ENCODE measurements around the gene BTBD9. TPM values are rescaled to one million over a fixed set of nuclear protein-coding genes. Genes with fewer than 3 reads are reported as not detected.

Gene BTBD9
- polyA plus RNA-seq, 2 of the 4 experiments (the other 2 are of a cell fraction) = 2.3 to 4.6 TPM

GRCh38 chr6:38337819-38338465 is 301.8 kb downstream of the BTBD9 start:
- WGBS (ENCODE audit: missing lambda C conversion rate) = 75% methylated on average over 5 of the region's 5 CpGs
- peak overlapping the region; percentile 25 for H3K4me2 ChIP-seq
- POLR2A ChIA-PET = no interaction called here

GRCh38 chr6:38336922-38337321 is 302.8 kb downstream of the BTBD9 start:
- DNase-seq (ENCODE audit: low read depth in 1 of 2, low spot score in 1 of 2) (no peak), ATAC-seq (no peak), FAIRE-seq (no peak)
- peaks cover 15% of the 10 kb centered on the region for H3K4me1 ChIP-seq
- no peak for TF ChIP-seq TFCP2L1 (CRISPR knock-in tag; IDR thresholded peaks at IDR 0.05)
- no peak for TF ChIP-seq RARB (CRISPR knock-in tag; IDR thresholded peaks at IDR 0.05)
- TF ChIP-seq NFE2L2 (conservative IDR thresholded peaks at IDR 0.05; ENCODE audit: low read length) = no peak
- no peak for TF ChIP-seq RAD21 (conservative IDR thresholded peaks at IDR 0.05 in 1 of 2, IDR thresholded peaks at IDR 0.05 in 1 of 2)
- no peak for TF ChIP-seq EP300 (IDR thresholded peaks at IDR 0.05)
- TF ChIP-seq CHD4 (IDR thresholded peaks at IDR 0.05; ENCODE audit: borderline replicate concordance) = no peak
- TF ChIP-seq ZC3H11A (IDR thresholded peaks at IDR 0.05) = no peak
- no peak for TF ChIP-seq HOXA7 (CRISPR knock-in tag; IDR thresholded peaks at IDR 0.05)
- TF ChIP-seq HMGXB4 (CRISPR knock-in tag; IDR thresholded peaks at IDR 0.05; ENCODE audit: borderline replicate concordance) = no peak
- no peak for TF ChIP-seq E2F6 (IDR thresholded peaks at IDR 0.05; ENCODE audit: borderline replicate concordance, low read depth)
- TF ChIP-seq CBX8 (IDR thresholded peaks at IDR 0.05) = no peak
- no peak overlapping the region for H3K4me3 ChIP-seq
- H3K27ac ChIP-seq = peak overlapping the region; percentile 79 to 86; a peak in 5 of 6 replicates
- 95% methylated on average over 1 of the region's 1 CpG for WGBS (ENCODE audit: missing lambda C conversion rate)
- ChIA-PET POLR2A (no interaction called here), CTCF (no interaction called here)
- H3K9me3 ChIP-seq = no peaks in the 10 kb centered on the region
- H3K4me2 ChIP-seq = no peak overlapping the region; the same call in 2 of the 3 replicates

More at GRCh38 chr6:38337819-38338465, 301.8 kb downstream of the BTBD9 start:
- no peak for TF ChIP-seq FOSL2 (IDR thresholded peaks at IDR 0.05)
- TF ChIP-seq FOSL2 (CRISPR knock-in tag; IDR thresholded peaks at IDR 0.05) = 0 out of 2 replicates have a peak, but pooled peaks have one; percentile 21
- TF ChIP-seq SMC3 (IDR thresholded peaks at IDR 0.05) = no peak
- TF ChIP-seq ZC3H11A (IDR thresholded peaks at IDR 0.05) = no peak
- TF ChIP-seq MAFK (IDR thresholded peaks at IDR 0.05; ENCODE audit: partially characterized antibody) = no peak
- TF ChIP-seq CEBPB (IDR thresholded peaks at IDR 0.05) = peak; percentile 31 to 40; a peak in 2 of 4 replicates
- no peak for TF ChIP-seq ESRRA (IDR thresholded peaks at IDR 0.05; ENCODE audit: borderline replicate concordance, low read length)
- Histone ChIP-seq H3K27ac (peak overlapping the region; percentile 79 to 86), H3K4me3 (no peak overlapping the region), H3K9me3 (no peaks in the 10 kb centered on the region), H3K4me1 (peaks cover 15% of the 10 kb centered on the region)
- CTCF ChIA-PET = interaction anchor here (0.6 kb wide), 1 partner anchor 49 kb away, joined by 3 read pairs; no protein-coding TSS in a partner anchor
- DNase-seq (ENCODE audit: low read depth in 1 of 2, low spot score in 1 of 2) = peak; percentile 22 to 60
- no peak for FAIRE-seq
- ATAC-seq = peak; percentile 93 to 100

GRCh38 chr6:38326837-38327236 is 312.9 kb downstream of the BTBD9 start:
- WGBS (ENCODE audit: missing lambda C conversion rate) = 76% methylated on average over 1 of the region's 1 CpG
- H3K4me3 ChIP-seq = no peak overlapping the region
- CTCF ChIA-PET = no interaction called here
- no peak for DNase-seq (ENCODE audit: low read depth in 1 of 2, low spot score in 1 of 2)
- no peaks in the 10 kb centered on the region for H3K9me3 ChIP-seq
- no peak overlapping the region for H3K27ac ChIP-seq
- no peak for TF ChIP-seq RNF2 (IDR thresholded peaks at IDR 0.05; ENCODE audit: borderline replicate concordance, low read depth)
- TF ChIP-seq E2F6 (IDR thresholded peaks at IDR 0.05; ENCODE audit: borderline replicate concordance, low read depth) = no peak
- no peak for TF ChIP-seq KDM5A (IDR thresholded peaks at IDR 0.05)
- TF ChIP-seq TP53 (CRISPR knock-in tag; IDR thresholded peaks at IDR 0.05) = no peak
- TF ChIP-seq EHF (CRISPR knock-in tag; IDR thresholded peaks at IDR 0.05) = no peak
- no peak for TF ChIP-seq ZFP36 (IDR thresholded peaks at IDR 0.05; ENCODE audit: borderline replicate concordance, partially characterized antibody)
- no peak for TF ChIP-seq EHMT2 (IDR thresholded peaks at IDR 0.05; ENCODE audit: low read depth)
- no peak for TF ChIP-seq GATA3 (IDR thresholded peaks at IDR 0.05; ENCODE audit: borderline replicate concordance)
- TF ChIP-seq HOXB13 (CRISPR knock-in tag; IDR thresholded peaks at IDR 0.05; ENCODE audit: low read depth) = no peak
- TF ChIP-seq RCOR1 (IDR thresholded peaks at IDR 0.05; ENCODE audit: low read depth, low read length) = no peak
- no peak for TF ChIP-seq HOXB5 (CRISPR knock-in tag; IDR thresholded peaks at IDR 0.05)
- TF ChIP-seq JUNB (IDR thresholded peaks at IDR 0.05) = no peak
- TF ChIP-seq FOSL2 (IDR thresholded peaks at IDR 0.05) = no peak
- no peak for TF ChIP-seq FOSL2 (CRISPR knock-in tag; IDR thresholded peaks at IDR 0.05)
- POLR2A ChIA-PET = no interaction called here
- H3K4me1 ChIP-seq = no peaks in the 10 kb centered on the region
- H3K4me2 ChIP-seq = no peak overlapping the region
- no peak for FAIRE-seq
- ATAC-seq = no peak

Data from A549 (cell line).